Endothelial cell (in vitro differentiated cells): ENCODE data around the gene ANKS1A. TPM values are rescaled to one million over a fixed set of nuclear protein-coding genes. Genes with fewer than 3 reads are reported as not detected.

Experiments used
- DNase-seq: peaks from one replicate; pipeline ENCODE4 v3.0.0; 2021; ENCODE audit warnings: low spot score
- H3K27ac Mint-ChIP-seq: one replicate; pipeline ENCODE4 v1.8.0; 2021; ENCODE audit warnings: mixed read lengths, inconsistent platforms; ENCODE audit not compliant: unreplicated experiment
- H3K27me3 Mint-ChIP-seq: one replicate; pipeline ENCODE4 v1.8.0; 2021; ENCODE audit warnings: mild to moderate bottlenecking, moderate library complexity, mixed read lengths, inconsistent platforms; ENCODE audit not compliant: unreplicated experiment
- H3K36me3 Mint-ChIP-seq: one replicate; pipeline ENCODE4 v1.8.0; 2021; ENCODE audit warnings: mild to moderate bottlenecking, low read depth, mixed read lengths, inconsistent platforms; ENCODE audit not compliant: unreplicated experiment
- H3K4me1 Mint-ChIP-seq: one replicate; pipeline ENCODE4 v1.8.0; 2021; ENCODE audit warnings: mild to moderate bottlenecking, mixed read lengths, inconsistent platforms; ENCODE audit not compliant: unreplicated experiment
- H3K4me3 Mint-ChIP-seq: one replicate; pipeline ENCODE4 v1.8.0; 2021; ENCODE audit warnings: mild to moderate bottlenecking, mixed read lengths, inconsistent platforms; ENCODE audit not compliant: unreplicated experiment
- H3K9me3 Mint-ChIP-seq: one replicate; pipeline ENCODE4 v1.8.0; 2021; ENCODE audit warnings: mixed read lengths, inconsistent platforms; ENCODE audit not compliant: unreplicated experiment
- CTCF ChIP-seq: fragments of 200-600 bp; sonication (generic); IDR thresholded peaks from one replicate; pipeline ENCODE4 v1.5.0; 2021; ENCODE audit warnings: antibody characterized with exemption; ENCODE audit not compliant: unreplicated experiment
- total RNA-seq: library from RNA; stranded (reverse); fragmentation: NEBNext Ultra II Directional; extraction: Animal tissue kit (Norgen Biotek cat#: 25700); gene quantifications from one replicate; pipeline ENCODE4 v1.2.1, GENCODE V29; 2021; ENCODE audit not compliant: unreplicated experiment

The ANKS1A gene
- total RNA-seq, 1 donor from 2014 or later, result 20.1 TPM

GRCh38 chr6:35036828-35037663 is 148.0 kb downstream of the ANKS1A start:
- H3K9me3 Mint-ChIP-seq, result no peaks in the 10 kb centered on the region
- TF ChIP-seq CTCF, result no peak
- H3K27me3 Mint-ChIP-seq, result peaks cover 2% of the 10 kb centered on the region
- no peak for DNase-seq
- H3K27ac Mint-ChIP-seq, result no peak overlapping the region
- peaks cover 6% of the 10 kb centered on the region for H3K36me3 Mint-ChIP-seq
- peaks cover 28% of the 10 kb centered on the region for H3K4me1 Mint-ChIP-seq
- H3K4me3 Mint-ChIP-seq, result no peak overlapping the region

- Mint-ChIP-seq H3K27ac (no peak overlapping the region), H3K27me3 (peaks cover 2% of the 10 kb centered on the region), H3K9me3 (no peaks in the 10 kb centered on the region), H3K4me3 (no peak overlapping the region), H3K36me3 (peaks cover 6% of the 10 kb centered on the region), H3K4me1 (peaks cover 31% of the 10 kb centered on the region)
- DNase-seq, result no peak
- no peak for TF ChIP-seq CTCF
Measured at GRCh38 chr6:35037664-35038038, 148.6 kb downstream of the ANKS1A start.

DNA sequence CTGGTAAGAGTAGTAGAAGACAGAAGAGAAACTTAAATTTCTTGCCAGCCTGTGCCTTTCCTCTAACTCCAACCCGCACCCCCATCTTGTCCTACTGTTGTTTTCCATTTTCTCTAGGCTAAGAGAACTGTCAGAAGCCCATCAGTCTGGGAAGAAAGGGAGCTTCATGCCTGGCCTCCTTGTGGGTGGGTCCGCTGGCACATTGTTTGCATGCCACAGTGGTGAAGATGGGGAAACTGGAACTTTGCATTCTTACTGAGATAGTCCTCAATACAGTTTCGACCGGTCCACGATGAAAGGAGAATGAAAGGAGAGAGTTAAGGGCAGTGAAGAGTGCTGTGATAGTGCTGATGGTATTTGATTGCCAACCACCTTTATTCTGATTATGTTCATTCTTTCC is 149.0 kb downstream of the ANKS1A start:
- H3K4me1 Mint-ChIP-seq, result peaks cover 34% of the 10 kb centered on the region
- TF ChIP-seq CTCF, result no peak
- DNase-seq, result no peak
- no peak overlapping the region for H3K4me3 Mint-ChIP-seq
- H3K9me3 Mint-ChIP-seq, result no peaks in the 10 kb centered on the region
- H3K27me3 Mint-ChIP-seq, result peaks cover 2% of the 10 kb centered on the region
- H3K27ac Mint-ChIP-seq, result no peak overlapping the region
- peaks cover 6% of the 10 kb centered on the region for H3K36me3 Mint-ChIP-seq

- no peak overlapping the region for H3K4me3 Mint-ChIP-seq
- H3K27ac Mint-ChIP-seq, result no peak overlapping the region
- no peaks in the 10 kb centered on the region for H3K9me3 Mint-ChIP-seq
- TF ChIP-seq CTCF, result no peak
- peaks cover 51% of the 10 kb centered on the region for H3K4me1 Mint-ChIP-seq
- no peak for DNase-seq
- H3K27me3 Mint-ChIP-seq, result peaks cover 1% of the 10 kb centered on the region
- peaks cover 6% of the 10 kb centered on the region for H3K36me3 Mint-ChIP-seq
Measured at GRCh38 chr6:35040398-35040797, 151.3 kb downstream of the ANKS1A start.

DNA sequence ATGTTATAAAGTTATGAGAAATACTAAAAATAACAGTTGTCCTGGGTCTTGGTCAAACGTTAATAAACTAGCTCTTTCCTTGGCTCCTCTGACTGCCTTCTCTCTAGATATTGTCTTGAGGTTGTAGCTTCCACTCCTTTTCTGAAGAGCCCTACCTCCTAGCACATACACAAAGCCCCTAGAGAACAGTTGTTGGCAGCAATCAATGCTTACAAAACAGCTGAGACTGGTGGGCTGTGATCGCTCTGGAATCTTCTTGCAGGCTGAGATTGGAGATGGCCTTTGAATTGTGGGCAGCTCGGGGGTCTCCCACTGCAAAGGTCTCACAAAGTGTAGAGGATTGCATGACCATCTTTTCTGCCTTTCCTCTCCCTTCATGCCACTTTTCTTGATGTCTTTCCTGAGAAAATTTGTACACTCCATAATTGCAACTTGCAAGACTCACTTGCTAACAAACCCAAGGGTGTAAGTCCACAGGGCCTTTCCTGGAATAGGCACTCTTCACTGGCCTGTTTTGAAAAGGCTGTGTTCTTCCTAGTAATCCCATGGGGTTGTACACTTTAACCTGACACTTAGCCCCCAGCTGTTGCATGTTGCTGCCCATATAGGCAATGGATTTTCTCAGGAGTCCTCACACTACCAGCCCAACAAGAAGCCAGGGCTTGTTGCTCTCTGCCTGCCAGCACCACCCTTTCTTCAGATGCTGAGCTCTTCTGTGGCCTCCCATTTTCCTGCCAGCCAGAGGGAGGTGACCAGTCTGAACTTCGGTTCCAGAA is 152.2 kb downstream of the ANKS1A start:
- peaks cover 48% of the 10 kb centered on the region for H3K4me1 Mint-ChIP-seq
- H3K27ac Mint-ChIP-seq, result peak overlapping the region; percentile 89
- no peaks in the 10 kb centered on the region for H3K27me3 Mint-ChIP-seq
- peaks cover 6% of the 10 kb centered on the region for H3K36me3 Mint-ChIP-seq
- H3K9me3 Mint-ChIP-seq, result no peaks in the 10 kb centered on the region
- DNase-seq, result no peak
- TF ChIP-seq CTCF, result no peak
- no peak overlapping the region for H3K4me3 Mint-ChIP-seq
